ENCODE measurements around the gene TTLL7.

TTLL7 gene

GRCh38 chr1:83998498-83999315 lies at the start of gene TTLL7:
TSS of gene TTLL7 (minus strand) at chr1:83999132. CDS start at chr1:83952211, 46,921 bp downstream.
- no peak for DNase-seq

GRCh38 chr1:84042461-84042860 lies 43.5 kb upstream of the TTLL7 start:
- no peak for DNase-seq

- DNase-seq = peak; percentile 6
Observed at GRCh38 chr1:84037758-84038611, 39.1 kb upstream of the TTLL7 start.

GRCh38 chr1:84031802-84032327 lies 32.9 kb upstream of the TTLL7 start:
- no peak for DNase-seq

GRCh38 chr1:84027368-84027767 lies 28.4 kb upstream of the TTLL7 start:
- no peak for DNase-seq

GRCh38 chr1:84025966-84026365 lies 27.0 kb upstream of the TTLL7 start:
- DNase-seq = no peak

- DNase-seq = no peak
Observed at GRCh38 chr1:84021822-84022221, 22.9 kb upstream of the TTLL7 start.

GRCh38 chr1:84020151-84020550 lies 21.2 kb upstream of the TTLL7 start:
- no peak for DNase-seq

GRCh38 chr1:84019217-84019616 lies 20.3 kb upstream of the TTLL7 start:
- no peak for DNase-seq

GRCh38 chr1:84013708-84014107 lies 14.8 kb upstream of the TTLL7 start:
- no peak for DNase-seq

- no peak for DNase-seq
Observed at GRCh38 chr1:84012018-84012417, 13.1 kb upstream of the TTLL7 start.

- DNase-seq = no peak
Observed at GRCh38 chr1:84010136-84010535, 11.2 kb upstream of the TTLL7 start.

- DNase-seq = no peak
Observed at GRCh38 chr1:84008631-84009030, 9.7 kb upstream of the TTLL7 start.

GRCh38 chr1:84006591-84006990 lies 7.7 kb upstream of the TTLL7 start:
- no peak for DNase-seq

GRCh38 chr1:84001501-84001900 lies 2.6 kb upstream of the TTLL7 start:
- no peak for DNase-seq

GRCh38 chr1:84000954-84001495 lies 2.1 kb upstream of the TTLL7 start:
- no peak for DNase-seq

GRCh38 chr1:84000196-84000885 lies 1.4 kb upstream of the TTLL7 start:
- DNase-seq = no peak

- DNase-seq = no peak
Observed at GRCh38 chr1:83999316-83999819, 436 bp upstream of the TTLL7 start.

GRCh38 chr1:83998205-83998497 lies 781 bp downstream of the TTLL7 start:
- no peak for DNase-seq

GRCh38 chr1:83997631-83998030 lies 1.3 kb downstream of the TTLL7 start:
- no peak for DNase-seq

- no peak for DNase-seq
Observed at GRCh38 chr1:83996621-83997020, 2.3 kb downstream of the TTLL7 start.

GRCh38 chr1:83996191-83996590 lies 2.7 kb downstream of the TTLL7 start:
- no peak for DNase-seq

GRCh38 chr1:83995649-83996048 lies 3.3 kb downstream of the TTLL7 start:
- no peak for DNase-seq
